Tibial nerve (tissue), 4 donors: Measurements from ENCODE around the gene PLA2G3. TPM values are rescaled to one million over a fixed set of nuclear protein-coding genes. Genes with fewer than 3 reads are reported as not detected.

ENCODE experiments used
- DNase-seq, 2 donors: peaks; one replicate each; pipeline ENCODE4 v3.0.0-alpha.2; 2019; ENCODE audit warnings: low spot score in 2 of 2
- H3K27ac ChIP-seq, 4 donors: fragments of 200-600 bp; sonication (generic) in 3 of 4; one replicate each; pipeline ENCODE4 v1.5.1; 2017 to 2019; ENCODE audit warnings: mild to moderate bottlenecking in 1 of 4
- H3K27me3 ChIP-seq, 2 donors: fragments of 200-600 bp; sonication (generic) in 1 of 2; one replicate each; pipeline versions ENCODE4 v1.5.1 to v1.6.0; 2017 to 2019
- H3K36me3 ChIP-seq, 3 donors: fragments of 200-600 bp; sonication (generic); one replicate each; pipeline ENCODE4 v1.5.1; 2018 to 2019
- H3K4me1 ChIP-seq, 4 donors: fragments of 200-600 bp; sonication (generic) in 3 of 4; one replicate each; pipeline ENCODE4 v1.5.1; 2017 to 2019
- H3K4me3 ChIP-seq, 4 donors: fragments of 200-600 bp; sonication (generic) in 3 of 4; one replicate each; pipeline ENCODE4 v1.5.1; 2017 to 2019; ENCODE audit warnings: mild to moderate bottlenecking in 1 of 4, moderate library complexity in 1 of 4
- H3K9me3 ChIP-seq, 4 donors: fragments of 200-600 bp; sonication (generic) in 3 of 4; one replicate each; pipeline ENCODE4 v1.5.1; 2017 to 2019
- CTCF ChIP-seq, 5 experiments: fragments of 200-600 bp in 3 of 5; fragments of 450-650 bp in 2 of 5; sonication (generic) in 3 of 5; IDR thresholded peaks; one replicate each; pipeline ENCODE4 v1.5.1; 2016 to 2019; ENCODE audit warnings: antibody characterized with exemption in 5 of 5, mild to moderate bottlenecking in 3 of 5, moderate library complexity in 2 of 5
- EP300 ChIP-seq, 2 donors: sonication (generic); formaldehyde crosslinking; IDR thresholded peaks; one replicate each; pipeline ENCODE4 v1.6.1; 2017; ENCODE audit warnings: antibody characterized with exemption in 2 of 2, mild to moderate bottlenecking in 1 of 2
- POLR2A ChIP-seq, 2 donors: fragments of 450-650 bp; IDR thresholded peaks; one replicate each; pipeline ENCODE4 v1.6.1; 2017; ENCODE audit warnings: antibody characterized with exemption in 2 of 2, mild to moderate bottlenecking in 2 of 2, moderate library complexity in 2 of 2
- WGBS, 2 donors: methylation state at CpG; one replicate each; pipeline ENCODE4 v1.1.5; 2018; 5-methylcytosine and 5-hydroxymethylcytosine counted together
- total RNA-seq, 4 donors: library from RNA; depleted of rRNA; stranded (reverse); fragments of >200 nt; gene quantifications; one replicate each; pipeline ENCODE4 v1.1.0, GENCODE V29; 2016

The PLA2G3 gene
- total RNA-seq, 4 donors from 2014 or later, result not detected

GRCh38 chr22:31140746-31141145 lies 438 bp upstream of the PLA2G3 start:
- H3K36me3 ChIP-seq, result no peaks in the 10 kb centered on the region
- H3K4me1 ChIP-seq, result no peaks in the 10 kb centered on the region
- H3K27me3 ChIP-seq, result peaks cover 0 to 20% of the 10 kb centered on the region in 2 donors
- H3K9me3 ChIP-seq, result no peaks in the 10 kb centered on the region
- H3K27ac ChIP-seq, result no peak overlapping the region
- DNase-seq, result no peak
- WGBS, 2 donors, result 66 to 70% methylated on average over 5 of the region's 5 CpGs
- TF ChIP-seq POLR2A (IDR thresholded peaks at IDR 0.05) (no peak), EP300 (IDR thresholded peaks at IDR 0.05) (no peak), CTCF (IDR thresholded peaks at IDR 0.05) (no peak)
- no peak overlapping the region for H3K4me3 ChIP-seq

GRCh38 chr22:31139066-31139465 lies 1.2 kb downstream of the PLA2G3 start:
- Histone ChIP-seq H3K9me3 (no peaks in the 10 kb centered on the region), H3K4me3 (no peak overlapping the region), H3K36me3 (peaks cover 0 to 1% (median 0%) of the 10 kb centered on the region in 3 donors), H3K27ac (no peak overlapping the region), H3K27me3 (peaks cover 0 to 20% of the 10 kb centered on the region in 2 donors), H3K4me1 (no peaks in the 10 kb centered on the region)
- TF ChIP-seq POLR2A (IDR thresholded peaks at IDR 0.05) (no peak), EP300 (IDR thresholded peaks at IDR 0.05) (no peak), CTCF (IDR thresholded peaks at IDR 0.05) (no peak)
- DNase-seq, result no peak
- WGBS, 2 donors, result 86 to 91% methylated on average over 3 of the region's 3 CpGs

DNA sequence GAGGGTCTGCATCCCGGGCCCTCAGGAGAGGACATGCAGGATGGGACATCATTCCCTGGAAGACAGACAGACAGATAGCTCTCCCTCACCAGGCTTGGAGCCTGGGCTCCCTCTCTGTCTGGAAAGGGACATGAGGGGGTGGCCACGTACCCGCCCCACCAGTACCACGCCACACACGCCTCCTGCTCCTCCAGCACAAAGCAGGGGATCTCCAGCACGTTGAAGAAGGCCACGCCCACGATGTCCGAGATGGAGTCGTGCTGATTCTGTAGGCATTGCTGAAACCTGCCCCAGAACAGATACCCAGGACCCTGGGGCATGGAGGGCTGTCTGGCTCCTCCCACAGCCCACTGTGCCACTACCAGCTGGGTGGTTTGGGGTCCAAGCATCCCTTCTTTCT lies 2.2 kb downstream of the PLA2G3 start:
- H3K4me1 ChIP-seq, result no peaks in the 10 kb centered on the region
- peaks cover 0 to 11% (median 0%) of the 10 kb centered on the region in 3 donors for H3K36me3 ChIP-seq
- no peak overlapping the region for H3K27ac ChIP-seq
- peaks cover 0 to 20% of the 10 kb centered on the region in 2 donors for H3K27me3 ChIP-seq
- no peak overlapping the region for H3K4me3 ChIP-seq
- no peaks in the 10 kb centered on the region for H3K9me3 ChIP-seq
- no peak for TF ChIP-seq EP300 (IDR thresholded peaks at IDR 0.05)
- TF ChIP-seq POLR2A (IDR thresholded peaks at IDR 0.05), result no peak
- no peak for TF ChIP-seq CTCF (IDR thresholded peaks at IDR 0.05)
- DNase-seq, result no peak
- 70 to 83% methylated on average over 5 to 6 of the region's 10 CpGs for whole genome bisulfite sequencing, 2 donors

- TF ChIP-seq EP300 (IDR thresholded peaks at IDR 0.05) (no peak), POLR2A (IDR thresholded peaks at IDR 0.05) (no peak), CTCF (IDR thresholded peaks at IDR 0.05) (no peak)
- no peak for DNase-seq
- WGBS, 2 donors, result 66 to 72% methylated on average over 10 of the region's 10 CpGs
Observed at GRCh38 chr22:31137721-31138120, 2.6 kb downstream of the PLA2G3 start.

DNA sequence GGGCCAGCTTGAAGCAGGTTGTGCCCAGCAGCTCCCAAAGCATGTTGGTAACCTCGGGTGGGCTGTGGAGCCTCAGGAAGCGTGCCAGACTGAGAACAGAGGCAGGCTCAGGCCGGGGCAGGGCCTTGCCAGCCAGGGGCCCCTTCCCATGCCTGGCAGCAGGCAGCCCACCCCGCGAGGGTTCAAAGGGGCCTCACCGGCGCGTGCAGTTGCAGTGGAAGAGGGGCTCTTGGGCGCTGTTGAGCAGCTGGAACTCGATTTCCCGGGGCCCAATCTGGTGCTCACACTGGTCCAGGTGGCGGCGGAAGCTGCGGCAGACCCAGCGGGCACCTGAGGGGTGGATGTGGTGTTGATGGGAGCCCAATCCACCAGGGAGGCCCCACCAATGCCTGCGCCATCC lies 3.6 kb downstream of the PLA2G3 start:
- TF ChIP-seq POLR2A (IDR thresholded peaks at IDR 0.05) (no peak), CTCF (IDR thresholded peaks at IDR 0.05) (no peak), EP300 (IDR thresholded peaks at IDR 0.05) (no peak)
- peaks cover 0 to 20% of the 10 kb centered on the region in 2 donors for H3K27me3 ChIP-seq
- no peaks in the 10 kb centered on the region for H3K4me1 ChIP-seq
- H3K9me3 ChIP-seq, result no peaks in the 10 kb centered on the region
- peaks cover 0 to 12% (median 0%) of the 10 kb centered on the region in 3 donors for H3K36me3 ChIP-seq
- no peak overlapping the region for H3K4me3 ChIP-seq
- no peak overlapping the region for H3K27ac ChIP-seq
- WGBS, 2 donors, result 87 to 94% methylated on average over 14 to 16 of the region's 16 CpGs
- DNase-seq, result no peak

More at GRCh38 chr22:31137721-31138120, 2.6 kb downstream of the PLA2G3 start:
- Histone ChIP-seq H3K27ac (no peak overlapping the region), H3K4me1 (no peaks in the 10 kb centered on the region), H3K27me3 (peaks cover 0 to 20% of the 10 kb centered on the region in 2 donors), H3K9me3 (no peaks in the 10 kb centered on the region), H3K4me3 (no peak overlapping the region), H3K36me3 (peaks cover 0 to 12% (median 0%) of the 10 kb centered on the region in 3 donors)
